GM19395 (cell line): Measurements from ENCODE around the gene PNMT.
"Not testable (repeated sequence)": the region's sequence is repeated elsewhere in the genome, so short reads cannot be mapped to it uniquely, and the experiment has no call there.

Experiments used
- ATAC-seq: cut with Tn5 transposase; IDR thresholded peaks from one replicate; pipeline ENCODE4 v1.9.1; 2021; ENCODE audit warnings: mild to moderate bottlenecking, moderate library complexity; ENCODE audit not compliant: unreplicated experiment

The PNMT gene

DNA sequence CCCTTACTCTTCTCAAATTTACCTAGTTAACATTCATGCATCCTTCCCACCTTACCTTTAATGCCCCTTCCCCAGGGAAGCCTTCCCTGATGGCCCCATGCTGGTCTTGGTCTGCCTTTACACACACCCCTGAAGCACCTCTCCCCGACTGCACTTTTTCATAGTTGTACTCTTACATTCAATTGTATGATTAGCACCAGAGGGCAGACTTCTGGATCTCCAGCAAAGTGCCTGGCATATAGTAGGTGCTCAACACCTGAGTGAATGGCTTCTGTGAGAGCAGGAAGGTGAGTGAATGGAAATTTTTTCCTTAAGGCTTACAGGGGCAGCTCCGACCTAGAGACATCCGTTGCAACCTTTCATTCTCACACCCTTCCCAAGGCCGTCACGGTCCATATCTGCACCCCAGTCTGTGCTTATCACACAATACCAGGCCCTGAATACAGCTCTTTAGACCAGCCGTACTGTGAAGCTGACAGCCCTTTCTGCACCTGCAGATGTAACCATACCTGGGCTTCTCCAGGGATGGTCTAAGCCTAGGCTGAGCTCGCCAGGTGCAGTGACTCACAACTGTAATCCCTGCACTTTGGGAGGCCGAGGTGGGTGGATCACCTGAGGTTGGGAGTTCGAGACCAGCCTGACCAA lies 15.2 kb downstream of the PNMT start:
- ATAC-seq, result no peak

DNA sequence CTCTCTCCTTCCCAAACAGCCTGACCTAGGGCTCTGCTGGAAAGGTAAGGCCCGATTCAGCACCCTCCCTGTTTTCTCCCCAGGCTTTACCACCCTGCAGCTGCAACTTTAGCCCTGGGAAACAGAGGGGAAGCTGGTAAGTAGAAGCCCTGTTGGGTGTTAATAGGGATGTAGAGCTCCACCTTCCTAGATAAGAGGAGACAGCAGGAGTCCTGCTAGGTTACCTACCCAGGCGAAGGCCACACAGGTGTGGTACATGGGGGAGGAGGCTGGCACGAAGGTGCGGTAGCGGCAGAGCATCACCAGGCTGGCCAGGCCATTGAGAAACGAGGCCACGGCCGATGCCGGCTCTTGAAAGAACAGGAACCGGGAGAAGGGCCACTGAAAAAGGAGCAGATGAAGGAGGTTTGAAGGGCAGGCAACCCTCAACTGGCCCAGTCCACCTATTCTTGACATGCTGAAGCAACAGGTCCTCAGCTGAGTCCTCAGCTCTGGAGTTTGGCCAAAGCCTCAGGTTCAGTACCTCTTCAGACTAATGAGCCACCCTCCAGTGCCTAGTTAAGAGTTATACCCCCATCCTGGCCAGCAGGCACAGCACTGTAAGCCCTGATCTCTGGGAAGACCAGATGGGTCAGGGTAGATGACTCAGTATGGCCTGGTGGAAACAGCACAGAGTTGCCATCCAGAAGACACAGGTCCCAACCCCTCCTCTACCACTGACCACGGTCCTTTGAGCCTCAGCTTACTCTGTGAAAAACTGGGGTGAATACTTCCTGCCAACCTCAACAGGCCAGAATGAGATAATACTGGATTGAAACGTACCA lies 16.3 kb downstream of the PNMT start:
- no peak for ATAC-seq

DNA sequence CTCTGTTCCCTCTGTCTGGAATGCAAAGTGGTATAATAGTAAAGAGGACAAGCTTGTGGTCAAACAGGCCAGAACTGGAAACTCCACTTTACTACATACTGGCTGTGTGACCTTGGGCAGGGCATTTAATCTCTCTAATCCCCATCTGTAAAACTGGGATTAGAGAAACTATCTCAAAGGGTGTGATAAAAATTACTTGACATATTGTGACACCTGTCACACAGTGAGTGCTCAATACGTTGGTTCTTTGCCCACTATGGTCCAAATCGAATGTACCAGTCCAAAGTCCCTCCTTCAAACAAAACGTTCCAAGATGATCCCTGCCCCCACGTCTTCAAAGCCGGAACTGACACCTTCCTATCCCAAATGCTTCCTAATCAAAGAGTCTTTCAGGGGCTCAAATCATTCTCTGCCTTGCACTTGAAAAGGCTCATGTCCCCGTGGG lies 18.9 kb downstream of the PNMT start:
- ATAC-seq, result no peak

GRCh38 chr17:39687546-39688474 lies 19.6 kb downstream of the PNMT start, which contains the start of gene PGAP3:
Gene PGAP3 (minus strand): TSS chr17:39688057. CDS start chr17:39688014, 43 bp downstream.
- peak; percentile 89 for ATAC-seq

- ATAC-seq, result no peak
Observed at GRCh38 chr17:39688475-39688835, 20.2 kb downstream of the PNMT start.

DNA sequence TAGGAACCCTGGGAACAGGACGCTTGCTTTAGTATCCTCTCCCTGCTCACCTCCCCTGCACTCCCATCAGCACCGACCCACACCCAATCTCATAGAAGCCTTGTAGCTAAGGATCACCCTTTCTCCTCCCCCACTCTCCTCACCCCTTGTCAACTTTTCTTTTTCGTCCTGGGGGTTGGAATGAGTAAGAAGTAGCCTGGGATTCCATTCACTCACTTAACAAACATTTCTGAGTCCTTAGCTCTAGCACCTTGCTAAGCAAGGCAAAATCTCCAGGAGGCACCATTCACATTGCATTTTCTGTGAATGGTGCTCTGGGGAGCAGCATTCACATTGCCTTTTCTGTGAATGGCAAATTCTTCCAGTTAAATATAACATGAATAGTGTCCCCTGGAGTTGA lies 20.7 kb downstream of the PNMT start:
- ATAC-seq, result no peak

GRCh38 chr17:39694593-39694992 lies 26.3 kb downstream of the PNMT start:
- ATAC-seq, result no peak

DNA sequence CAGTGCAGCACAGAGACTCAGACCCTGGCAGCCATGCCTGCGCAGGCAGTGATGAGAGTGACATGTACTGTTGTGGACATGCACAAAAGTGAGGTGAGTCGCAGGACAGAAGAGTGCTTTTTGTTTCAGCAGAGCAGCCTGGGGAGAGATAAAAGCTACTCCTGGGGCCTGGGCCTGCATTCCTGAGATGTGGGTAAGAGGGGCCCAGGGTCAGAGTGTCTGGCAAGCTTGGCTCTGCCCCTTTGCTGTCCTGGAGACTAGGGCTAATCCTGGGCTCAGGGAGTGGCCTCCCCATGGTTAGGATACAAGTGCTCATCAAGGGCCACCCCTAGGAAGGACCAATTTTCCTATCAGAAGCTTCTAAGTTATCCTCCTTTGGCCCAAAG lies 26.8 kb downstream of the PNMT start:
- no peak for ATAC-seq

DNA sequence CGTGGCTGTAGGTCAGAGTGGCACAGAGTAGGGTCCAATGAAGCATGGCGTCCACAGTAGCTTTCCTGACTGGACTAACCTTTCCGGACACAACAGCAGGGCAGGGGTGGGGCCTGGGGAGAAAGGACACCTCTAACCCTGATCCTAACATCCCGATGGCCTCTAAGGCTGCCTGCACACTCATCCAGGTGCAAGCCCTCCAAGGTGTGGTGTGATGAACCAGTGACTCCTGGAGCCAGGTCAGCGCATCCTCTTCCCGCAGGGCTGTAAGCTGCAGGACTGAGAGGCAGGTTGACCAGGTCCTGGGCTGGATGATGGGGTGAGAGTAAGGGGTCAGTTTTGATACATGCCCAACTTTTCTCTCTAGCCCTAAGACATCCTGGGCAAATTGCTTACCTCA lies 28.5 kb downstream of the PNMT start:
- no peak for ATAC-seq

GRCh38 chr17:39697961-39698360 lies 29.7 kb downstream of the PNMT start:
- ATAC-seq, result no peak

DNA sequence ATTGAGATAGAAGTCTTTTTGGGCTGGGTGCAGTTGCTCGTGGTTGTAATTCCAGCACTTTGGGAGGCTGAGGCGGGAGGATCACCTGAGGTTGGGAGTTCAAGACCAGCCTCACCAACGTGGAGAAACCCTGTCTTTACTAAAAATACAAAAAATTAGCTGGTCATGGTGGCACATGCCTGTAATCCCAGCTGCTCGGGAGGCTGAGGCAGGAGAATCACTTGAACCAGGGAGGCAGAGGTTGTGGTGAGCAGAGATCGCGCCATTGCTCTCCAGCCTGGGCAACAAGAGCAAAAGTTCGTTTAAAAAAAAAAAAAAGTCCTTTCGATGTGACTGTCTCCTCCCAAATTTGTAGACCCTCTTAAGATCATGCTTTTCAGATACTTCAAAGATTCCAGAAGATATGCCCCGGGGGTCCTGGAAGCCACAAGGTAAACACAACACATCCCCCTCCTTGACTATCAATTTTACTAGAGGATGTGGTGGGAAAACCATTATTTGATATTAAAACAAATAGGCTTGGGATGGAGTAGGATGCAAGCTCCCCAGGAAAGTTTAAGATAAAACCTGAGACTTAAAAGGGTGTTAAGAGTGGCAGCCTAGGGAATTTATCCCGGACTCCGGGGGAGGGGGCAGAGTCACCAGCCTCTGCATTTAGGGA lies 31.0 kb downstream of the PNMT start:
- ATAC-seq, result not testable (repeated sequence)

GRCh38 chr17:39699818-39700147 lies 31.5 kb downstream of the PNMT start, which contains the start of gene ERBB2:
Gene ERBB2 (plus strand): TSS chr17:39700064. CDS start chr17:39700239, 175 bp downstream.
- ATAC-seq, result no peak

GRCh38 chr17:39700148-39700987 lies 32.1 kb downstream of the PNMT start:
- no peak for ATAC-seq

- ATAC-seq, result no peak
Observed at GRCh38 chr17:39701012-39701783, 32.9 kb downstream of the PNMT start.

GRCh38 chr17:39701784-39702422 lies 33.6 kb downstream of the PNMT start:
- no peak for ATAC-seq

DNA sequence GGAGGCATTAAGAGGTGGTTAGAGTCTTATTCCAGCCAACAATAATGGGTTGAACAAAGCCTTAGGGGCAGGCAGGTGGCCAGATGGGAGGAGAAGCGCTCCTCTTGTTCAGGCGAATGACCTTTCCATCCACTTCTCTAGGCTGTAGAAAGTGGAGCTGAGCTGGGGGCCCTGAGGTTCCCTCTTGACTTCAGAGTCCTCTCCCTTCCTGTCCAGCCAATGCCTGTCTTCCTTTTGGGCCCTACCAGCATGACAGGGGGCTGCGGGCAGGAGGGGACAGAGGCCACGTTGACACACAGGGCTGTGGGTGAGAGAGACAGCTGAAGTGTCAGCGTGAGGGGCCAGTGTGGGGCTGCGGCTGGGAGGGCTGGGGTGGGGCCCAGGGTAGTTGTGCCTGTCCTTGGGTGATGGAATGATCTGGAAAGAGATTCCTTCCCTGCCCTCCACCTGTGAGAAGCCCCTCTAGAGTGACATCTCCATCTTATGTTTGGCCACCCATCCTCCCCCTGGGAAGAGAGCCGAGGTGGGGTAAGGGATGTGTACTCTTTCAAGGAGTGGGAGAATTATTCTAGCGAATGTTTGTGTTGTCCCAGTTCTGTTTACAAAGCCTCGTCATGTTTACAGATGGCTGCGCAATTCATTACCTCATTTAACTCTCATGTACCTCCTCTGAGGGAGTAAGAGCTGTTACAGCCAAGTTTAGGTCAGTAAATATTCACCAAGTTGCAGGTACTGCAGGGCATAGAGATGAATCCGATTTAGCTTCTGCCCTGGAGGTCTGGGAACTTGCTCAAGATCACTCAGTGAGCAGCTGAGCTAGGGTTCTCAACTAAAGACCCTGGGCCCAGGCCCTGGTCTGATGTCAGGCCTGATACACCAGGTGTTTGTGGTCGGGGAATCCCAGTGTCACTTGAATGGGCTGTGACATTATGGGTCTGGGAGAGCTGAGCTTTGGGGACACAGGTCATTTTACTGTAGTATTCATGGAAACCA lies 34.9 kb downstream of the PNMT start:
- ATAC-seq, result no peak

DNA sequence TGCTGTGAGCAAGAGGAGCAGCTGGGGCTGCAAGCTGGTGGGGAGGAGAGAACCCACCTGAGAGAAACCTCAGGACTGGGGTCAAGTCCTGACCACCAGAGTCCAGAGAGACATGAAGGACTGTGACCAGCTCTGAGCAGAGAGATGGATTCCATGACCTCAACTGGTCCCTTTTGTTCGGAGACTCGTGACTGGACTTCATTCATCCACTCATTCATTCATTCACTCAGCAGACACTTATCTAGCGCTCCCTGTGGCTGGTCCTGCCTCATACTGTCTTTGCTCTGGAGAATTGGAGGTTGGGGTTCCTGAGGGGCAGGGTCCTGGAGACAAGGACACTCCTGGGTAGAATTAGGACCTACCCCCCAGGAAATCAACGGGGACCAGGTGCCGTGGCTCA lies 35.7 kb downstream of the PNMT start:
- no peak for ATAC-seq
